GM10266 (cell line): Measurements from ENCODE around the gene CYP46A1.

Experiments used
- DNase-seq: peaks from one replicate; pipeline ENCODE4 v3.0.0; 2012; ENCODE audit errors: extremely low spot score
- TF ChIP-seq, protein P1 (sequence below): IDR thresholded peaks from 2 replicates; pipeline ENCODE4 v1.5.1; 2012; ENCODE audit warnings: mild to moderate bottlenecking, low read depth; ENCODE audit not compliant: control insufficient read depth, insufficient read depth; ENCODE audit errors: missing control alignments

The CYP46A1 gene

DNA sequence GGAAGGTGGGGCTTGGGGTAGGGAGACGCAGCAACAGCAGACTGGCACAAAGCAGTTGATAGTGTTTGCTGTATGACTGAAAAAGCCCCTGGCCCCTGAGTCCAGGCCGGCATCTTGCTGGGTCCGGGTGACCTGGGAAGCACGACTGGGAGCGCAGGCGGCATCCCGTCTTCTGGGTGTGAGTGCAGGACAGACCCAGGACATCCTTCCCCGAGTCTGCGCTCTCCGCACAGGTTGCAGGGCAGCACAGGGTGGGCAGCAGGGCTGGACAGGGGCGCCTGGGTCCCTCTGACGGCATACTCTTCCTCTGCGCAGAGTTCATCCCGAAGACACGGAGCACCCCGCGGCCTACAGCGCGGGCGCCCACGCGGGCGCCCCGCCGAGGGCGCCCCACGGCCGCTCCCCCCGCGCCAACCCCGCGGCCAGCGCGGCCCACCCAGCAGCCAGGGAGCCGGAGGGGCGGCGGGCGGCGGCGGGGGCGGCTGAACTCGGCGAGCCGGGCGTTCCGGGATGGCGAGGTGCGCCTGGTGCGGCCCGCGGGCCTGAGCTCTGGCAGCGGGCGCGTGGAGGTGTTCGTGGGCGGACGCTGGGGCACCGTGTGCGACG, 9.2 kb upstream of the CYP46A1 start:
- TF ChIP-seq, protein P1, sequence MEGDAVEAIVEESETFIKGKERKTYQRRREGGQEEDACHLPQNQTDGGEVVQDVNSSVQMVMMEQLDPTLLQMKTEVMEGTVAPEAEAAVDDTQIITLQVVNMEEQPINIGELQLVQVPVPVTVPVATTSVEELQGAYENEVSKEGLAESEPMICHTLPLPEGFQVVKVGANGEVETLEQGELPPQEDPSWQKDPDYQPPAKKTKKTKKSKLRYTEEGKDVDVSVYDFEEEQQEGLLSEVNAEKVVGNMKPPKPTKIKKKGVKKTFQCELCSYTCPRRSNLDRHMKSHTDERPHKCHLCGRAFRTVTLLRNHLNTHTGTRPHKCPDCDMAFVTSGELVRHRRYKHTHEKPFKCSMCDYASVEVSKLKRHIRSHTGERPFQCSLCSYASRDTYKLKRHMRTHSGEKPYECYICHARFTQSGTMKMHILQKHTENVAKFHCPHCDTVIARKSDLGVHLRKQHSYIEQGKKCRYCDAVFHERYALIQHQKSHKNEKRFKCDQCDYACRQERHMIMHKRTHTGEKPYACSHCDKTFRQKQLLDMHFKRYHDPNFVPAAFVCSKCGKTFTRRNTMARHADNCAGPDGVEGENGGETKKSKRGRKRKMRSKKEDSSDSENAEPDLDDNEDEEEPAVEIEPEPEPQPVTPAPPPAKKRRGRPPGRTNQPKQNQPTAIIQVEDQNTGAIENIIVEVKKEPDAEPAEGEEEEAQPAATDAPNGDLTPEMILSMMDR = no peak
- DNase-seq = no peak

DNA sequence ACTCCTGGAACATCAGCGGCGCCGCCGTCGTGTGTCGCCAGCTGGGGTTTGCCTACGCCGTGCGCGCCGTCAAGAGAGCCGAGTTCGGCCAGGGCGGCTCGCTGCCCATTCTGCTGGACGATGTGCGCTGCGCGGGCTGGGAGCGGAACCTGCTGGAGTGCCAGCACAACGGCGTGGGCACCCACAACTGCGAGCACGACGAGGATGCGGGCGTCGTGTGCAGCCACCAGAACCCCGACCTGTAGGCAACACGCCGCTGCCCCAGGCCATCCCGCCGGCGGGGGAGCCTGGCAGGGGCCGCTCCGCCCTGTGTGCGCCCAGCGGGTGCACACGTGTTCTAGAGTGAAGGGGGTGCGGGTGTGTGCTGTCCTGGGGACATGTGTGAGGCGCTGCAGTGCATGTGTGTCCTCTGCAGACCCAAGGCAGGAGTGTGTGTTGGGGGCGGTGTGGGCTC, 8.7 kb upstream of the CYP46A1 start:
- DNase-seq = no peak

DNA sequence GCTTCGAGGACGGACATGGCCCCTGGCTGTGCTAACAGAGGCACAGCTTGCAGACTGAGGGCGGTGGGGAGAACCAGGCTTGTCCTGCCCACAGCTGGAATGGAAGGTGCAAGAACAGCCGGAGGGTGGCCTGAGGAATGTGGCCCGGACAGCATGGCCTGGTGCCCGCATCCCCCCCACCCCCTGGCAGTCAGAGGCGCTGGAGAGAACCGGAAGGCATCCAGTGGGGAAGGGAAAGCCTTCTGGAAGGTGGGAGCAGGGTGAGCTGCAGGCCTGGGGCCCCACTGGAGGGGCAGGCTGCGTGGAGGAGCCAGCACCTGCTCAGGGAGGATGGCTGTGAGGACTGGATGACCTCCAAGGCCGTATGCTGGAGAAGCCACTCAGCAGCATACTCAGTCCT, 8.1 kb upstream of the CYP46A1 start:
- no peak for DNase-seq
- TF ChIP-seq, protein P1 = no peak

More for the DNA sequence above, 8.7 kb upstream of the CYP46A1 start:
- TF ChIP-seq, protein P1 = no peak

DNA sequence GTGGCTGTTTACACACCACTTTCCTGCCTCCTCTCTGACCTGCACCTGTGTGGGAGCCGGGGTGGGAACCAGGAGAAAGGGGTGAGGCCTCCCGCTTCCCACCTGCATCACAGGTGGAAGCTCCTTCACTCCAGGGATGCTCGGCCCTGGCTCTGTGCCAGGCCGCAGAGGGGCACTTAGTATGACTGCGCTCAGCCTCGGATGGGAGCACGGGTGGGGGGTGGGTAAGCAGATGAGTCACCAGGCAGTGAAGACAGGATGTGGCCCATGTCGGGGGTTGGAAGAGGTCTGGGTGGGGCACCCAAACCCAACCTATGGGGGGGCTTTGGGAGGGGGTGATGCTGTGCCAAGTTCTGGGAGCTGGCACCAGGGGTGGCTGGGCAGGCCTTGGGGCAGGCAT, 7.4 kb upstream of the CYP46A1 start:
- DNase-seq = no peak
- TF ChIP-seq, protein P1 = no peak

DNA sequence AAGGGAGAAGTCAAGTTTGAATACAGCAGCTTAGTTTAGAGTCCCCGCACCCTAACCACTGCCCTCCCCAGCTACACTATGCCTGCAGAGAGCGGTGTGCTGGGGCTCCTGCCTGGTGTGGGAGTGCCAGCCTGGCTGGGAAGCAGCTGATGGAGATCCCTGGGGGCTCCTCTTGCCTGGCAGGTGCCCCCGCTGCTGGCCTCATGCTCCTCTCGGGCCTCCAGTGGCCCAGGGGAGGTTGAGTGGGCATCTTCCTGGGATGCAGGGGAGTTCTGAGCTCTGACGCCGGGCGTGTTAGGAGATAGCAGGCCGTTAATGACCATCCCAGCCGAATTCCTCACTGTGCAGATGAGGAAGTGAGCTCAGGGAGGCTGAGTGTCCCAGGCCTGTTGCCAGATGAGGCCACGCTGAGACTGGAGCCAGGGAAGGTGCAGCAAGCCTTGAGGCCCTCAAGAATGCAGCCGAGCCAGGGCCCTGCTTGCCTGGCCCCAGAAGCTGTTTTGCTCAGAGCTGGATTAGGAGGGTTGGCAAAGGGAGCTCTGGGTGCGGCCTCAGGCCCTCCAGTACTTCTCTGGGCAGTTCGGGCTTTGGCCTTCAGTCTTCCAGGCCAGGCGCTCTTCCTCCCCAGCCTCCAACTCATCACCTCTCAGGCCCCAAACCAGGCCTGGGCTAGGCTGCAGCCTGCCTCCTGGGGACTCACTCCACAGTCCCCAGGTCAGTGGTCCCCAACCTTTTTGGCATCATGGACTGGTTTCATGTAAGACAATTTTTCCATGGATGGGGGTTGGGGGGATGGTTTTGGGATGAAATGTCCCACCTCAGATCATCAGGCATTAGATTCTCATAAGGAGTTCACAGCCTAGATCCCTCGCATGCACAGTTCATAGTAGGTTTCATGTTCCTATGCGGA, 6.6 kb upstream of the CYP46A1 start:
- TF ChIP-seq, protein P1 = no peak
- DNase-seq = no peak

DNA sequence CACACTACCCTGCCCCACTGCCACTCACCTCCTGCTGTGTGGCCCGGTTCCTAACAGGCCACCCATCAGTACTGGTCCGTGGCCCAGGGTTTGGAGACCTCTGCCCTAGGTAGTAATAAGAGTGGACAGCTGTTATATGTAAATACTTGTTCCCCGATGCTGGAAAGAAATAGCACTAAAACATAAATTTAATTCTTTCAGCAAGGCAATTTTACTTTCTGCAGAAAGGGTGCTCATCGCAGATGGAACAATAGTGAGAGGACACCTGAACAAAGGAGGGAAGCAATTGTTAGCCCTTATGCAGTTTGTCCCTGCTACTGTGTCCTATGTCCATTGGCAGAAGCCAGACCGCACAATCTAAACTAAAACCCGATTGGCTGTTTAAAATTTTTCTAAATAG, 5.9 kb upstream of the CYP46A1 start:
- TF ChIP-seq, protein P1 = no peak
- no peak for DNase-seq

DNA sequence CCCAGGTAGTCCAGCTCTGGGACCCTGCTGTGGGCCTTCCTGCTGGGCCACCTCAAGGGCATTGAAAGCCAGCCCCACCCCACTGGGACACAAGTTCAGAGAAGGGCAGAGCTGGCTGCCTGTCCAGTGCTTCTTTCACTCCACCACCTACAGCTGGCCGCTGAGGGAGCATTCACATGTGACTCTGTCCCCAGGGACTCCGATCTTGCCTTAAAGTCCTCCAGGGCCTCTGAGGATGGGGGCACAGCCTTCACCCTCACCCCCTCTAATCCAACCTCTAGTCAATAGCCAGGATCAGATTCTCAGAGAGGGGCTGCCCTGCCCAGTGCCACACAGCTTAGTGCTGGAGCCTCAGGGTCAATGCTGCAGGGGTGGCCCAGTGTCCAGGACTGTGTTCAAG, 5.0 kb upstream of the CYP46A1 start:
- TF ChIP-seq, protein P1 = no peak
- no peak for DNase-seq
